C4-2B (cell line): ENCODE data around the gene ADAMTS15.

ENCODE experiments used
- H3K27ac ChIP-seq: fragments of 450-650 bp; 2 replicates; pipeline ENCODE4 v1.5.1; 2017
- ZFX ChIP-seq: fragments of 450-650 bp; IDR thresholded peaks from 2 replicates; pipeline ENCODE4 v1.6.1; 2017
- TF ChIP-seq, protein P1 (sequence below): fragments of 450-650 bp; conservative IDR thresholded peaks from 2 replicates; pipeline ENCODE4 v1.5.1; 2017; ENCODE audit warnings: mild to moderate bottlenecking

ADAMTS15 gene

DNA sequence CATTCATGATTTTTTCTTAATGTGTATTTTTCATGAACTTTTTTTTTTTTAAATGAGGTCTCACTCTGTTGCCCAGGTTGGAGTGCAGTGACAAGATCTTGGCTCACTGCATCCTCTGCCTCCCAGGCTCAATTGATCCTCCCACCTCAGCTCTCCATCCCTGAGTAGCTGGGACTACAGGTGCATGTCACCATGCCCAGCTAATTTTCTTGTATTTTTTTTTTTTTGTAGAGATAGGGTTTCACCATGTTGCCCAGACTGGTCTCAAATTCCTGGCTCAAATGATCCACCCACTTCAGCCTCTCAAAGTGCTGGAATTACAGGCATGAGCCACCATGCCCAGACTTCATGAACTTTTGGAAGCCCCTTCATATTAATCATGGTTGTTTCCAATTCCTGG, 49.7 kb downstream of the ADAMTS15 start:
- TF ChIP-seq, protein P1, sequence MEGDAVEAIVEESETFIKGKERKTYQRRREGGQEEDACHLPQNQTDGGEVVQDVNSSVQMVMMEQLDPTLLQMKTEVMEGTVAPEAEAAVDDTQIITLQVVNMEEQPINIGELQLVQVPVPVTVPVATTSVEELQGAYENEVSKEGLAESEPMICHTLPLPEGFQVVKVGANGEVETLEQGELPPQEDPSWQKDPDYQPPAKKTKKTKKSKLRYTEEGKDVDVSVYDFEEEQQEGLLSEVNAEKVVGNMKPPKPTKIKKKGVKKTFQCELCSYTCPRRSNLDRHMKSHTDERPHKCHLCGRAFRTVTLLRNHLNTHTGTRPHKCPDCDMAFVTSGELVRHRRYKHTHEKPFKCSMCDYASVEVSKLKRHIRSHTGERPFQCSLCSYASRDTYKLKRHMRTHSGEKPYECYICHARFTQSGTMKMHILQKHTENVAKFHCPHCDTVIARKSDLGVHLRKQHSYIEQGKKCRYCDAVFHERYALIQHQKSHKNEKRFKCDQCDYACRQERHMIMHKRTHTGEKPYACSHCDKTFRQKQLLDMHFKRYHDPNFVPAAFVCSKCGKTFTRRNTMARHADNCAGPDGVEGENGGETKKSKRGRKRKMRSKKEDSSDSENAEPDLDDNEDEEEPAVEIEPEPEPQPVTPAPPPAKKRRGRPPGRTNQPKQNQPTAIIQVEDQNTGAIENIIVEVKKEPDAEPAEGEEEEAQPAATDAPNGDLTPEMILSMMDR, result no peak
- TF ChIP-seq ZFX, result no peak
- H3K27ac ChIP-seq, result no peak overlapping the region

DNA sequence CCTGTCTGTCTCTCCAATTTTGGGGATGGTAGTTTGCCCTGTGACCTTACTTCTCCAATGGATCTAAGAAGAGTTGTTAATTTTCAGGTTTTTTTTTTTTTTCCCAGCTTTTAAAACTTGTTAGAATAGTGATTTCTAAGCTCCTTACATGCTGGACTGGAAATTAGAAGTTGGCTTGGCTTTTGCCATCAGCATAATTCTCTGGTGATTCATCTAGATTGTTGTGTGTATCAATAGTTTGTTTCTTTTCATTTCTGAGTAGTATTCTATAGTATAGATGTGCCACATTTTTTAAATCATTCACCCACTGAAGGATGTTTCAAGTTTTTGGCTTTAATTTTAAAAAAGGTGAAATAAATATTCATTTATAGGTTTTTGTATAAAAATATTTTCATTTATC, 51.4 kb downstream of the ADAMTS15 start:
- H3K27ac ChIP-seq, result no peak overlapping the region
- TF ChIP-seq, protein P1, result no peak
- TF ChIP-seq ZFX, result no peak

DNA sequence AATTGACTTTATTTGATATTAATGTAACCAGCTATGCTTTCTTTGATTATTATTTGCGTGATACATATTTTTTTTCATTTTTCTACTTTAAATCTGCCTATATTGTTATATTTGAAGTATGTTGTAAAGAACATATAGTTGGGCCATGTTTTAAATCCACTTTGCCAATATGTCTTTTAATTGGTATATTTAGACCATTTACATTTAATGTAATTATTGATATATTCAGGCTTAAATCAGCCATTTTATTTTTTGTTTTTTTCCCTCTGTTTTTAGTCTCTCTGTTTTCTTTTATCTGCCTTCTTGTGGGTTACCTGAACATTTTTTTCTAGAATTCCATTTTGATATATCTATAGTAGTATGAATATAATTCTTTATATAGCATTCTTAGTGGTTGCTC, 55.9 kb downstream of the ADAMTS15 start:
- TF ChIP-seq ZFX, result no peak
- TF ChIP-seq, protein P1, result no peak
- no peak overlapping the region for H3K27ac ChIP-seq

DNA sequence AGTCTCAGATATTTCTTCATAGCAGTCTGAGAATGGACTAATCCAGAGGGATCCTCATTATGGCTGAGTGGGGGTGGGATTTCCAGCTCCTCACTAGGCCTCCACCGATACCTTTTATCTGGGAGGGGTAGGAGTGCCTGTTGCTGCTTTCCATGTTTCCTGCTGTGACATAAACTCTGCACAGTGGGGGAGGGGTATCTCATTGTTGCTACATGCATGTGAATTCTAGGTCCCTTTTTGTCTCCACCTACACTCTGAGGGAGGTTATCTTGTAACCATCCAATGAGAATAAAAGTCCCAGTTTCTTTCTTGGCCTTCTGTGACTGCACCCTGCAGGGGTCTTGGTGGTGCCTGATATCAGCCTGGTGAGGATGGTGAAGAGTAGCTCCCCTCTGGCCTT, 60.5 kb downstream of the ADAMTS15 start:
- no peak for TF ChIP-seq ZFX
- TF ChIP-seq, protein P1, result no peak
- no peak overlapping the region for H3K27ac ChIP-seq

DNA sequence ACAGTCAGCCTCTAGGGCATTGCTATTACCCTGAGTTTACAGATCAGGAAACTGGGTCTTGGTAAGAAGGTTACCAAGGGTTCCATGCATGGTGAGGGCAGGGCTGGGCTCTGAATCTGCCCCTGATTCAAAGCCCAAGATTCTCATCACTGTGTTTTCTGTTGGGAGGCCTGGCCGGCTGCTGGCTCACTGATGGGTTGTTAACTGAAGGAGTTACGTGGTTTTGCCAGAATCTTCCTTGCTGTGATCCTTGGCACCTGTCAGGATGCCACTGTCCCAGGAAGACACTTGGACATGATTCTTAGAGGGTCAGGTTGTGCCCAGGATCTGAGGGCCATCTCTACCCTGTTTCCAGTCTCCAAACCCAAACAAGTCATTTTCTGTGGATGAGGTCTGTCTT, 61.5 kb downstream of the ADAMTS15 start:
- H3K27ac ChIP-seq, result peak overlapping the region; percentile 45
- no peak for TF ChIP-seq ZFX
- TF ChIP-seq, protein P1, result no peak

DNA sequence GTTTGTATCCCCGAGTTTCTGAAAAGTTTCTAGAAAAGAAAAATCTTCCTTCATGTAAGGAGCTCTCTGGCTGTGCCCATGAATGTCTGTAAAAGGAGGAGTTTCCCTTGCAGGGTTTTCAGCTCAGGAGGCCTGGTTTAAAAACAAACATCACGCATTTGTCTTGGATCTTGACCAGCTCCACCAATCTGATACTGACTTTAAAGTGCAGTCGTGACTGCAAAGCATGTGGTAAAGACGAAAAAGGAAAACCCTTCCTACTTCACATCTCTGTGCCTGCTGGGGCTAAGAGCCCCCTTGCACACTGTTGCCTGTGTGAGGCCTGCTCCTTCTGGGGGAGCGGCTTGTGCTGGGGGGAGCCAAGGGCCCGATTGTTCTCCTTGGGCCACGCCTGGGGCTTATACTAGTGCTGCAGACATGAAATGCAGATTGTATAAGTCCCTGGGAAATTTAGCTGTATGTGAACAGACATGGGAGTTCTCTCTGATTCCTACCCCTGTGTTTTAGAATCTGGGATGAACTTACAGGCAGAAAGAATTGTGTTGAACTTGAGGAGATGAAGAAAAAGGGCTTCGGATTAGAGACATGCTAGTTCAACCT, 62.1 kb downstream of the ADAMTS15 start:
- TF ChIP-seq, protein P1, result no peak
- no peak for TF ChIP-seq ZFX
- peak overlapping the region; percentile 45 for H3K27ac ChIP-seq

DNA sequence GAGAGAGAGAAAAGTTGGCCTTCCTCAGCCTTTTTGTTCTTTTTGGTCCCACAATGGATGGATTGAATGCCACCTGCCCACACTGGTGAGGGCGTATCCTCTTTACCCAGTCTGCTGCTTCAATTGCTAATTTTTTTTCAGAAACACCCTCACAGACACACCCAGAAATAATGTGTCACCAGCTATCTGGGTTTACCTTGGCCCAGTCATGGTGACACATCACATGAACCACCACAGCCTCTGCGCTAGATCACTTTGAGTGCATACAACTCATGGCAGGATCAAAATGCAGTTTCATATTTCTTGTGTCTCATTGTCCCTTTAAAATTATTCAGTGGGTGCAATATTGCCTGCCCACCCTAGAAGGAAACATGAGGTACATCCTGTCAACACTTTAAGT, 63.3 kb downstream of the ADAMTS15 start:
- no peak for TF ChIP-seq ZFX
- TF ChIP-seq, protein P1, result no peak
- no peak overlapping the region for H3K27ac ChIP-seq
